GM23338 (cell line): Measurements from ENCODE around the gene STX1B.

ENCODE experiments used
- EZH2 ChIP-seq: fragments of 200-600 bp; sonication (generic); IDR thresholded peaks from one replicate; pipeline ENCODE4 v1.8.0; 2017; ENCODE audit warnings: antibody characterized with exemption, mild to moderate bottlenecking, low read depth; ENCODE audit not compliant: unreplicated experiment
- EZH2phosphoT487 ChIP-seq: fragments of 200-600 bp; sonication (generic); IDR thresholded peaks from one replicate; pipeline ENCODE4 v1.8.1; 2018; ENCODE audit warnings: antibody characterized with exemption; ENCODE audit not compliant: unreplicated experiment
- POLR2AphosphoS5 ChIP-seq: IDR thresholded peaks from 2 replicates; pipeline ENCODE4 v1.6.1; 2016; ENCODE audit warnings: antibody characterized with exemption, low read depth
- TF ChIP-seq, protein P1 (sequence below), 2 experiments: fragments of 200-600 bp in 1 of 2; sonication (generic) in 1 of 2; conservative IDR thresholded peaks; 2 replicates each; pipeline versions ENCODE4 v1.5.1 to v1.6.1; 2016 to 2017; ENCODE audit warnings: antibody characterized with exemption in 2 of 2, low read depth in 2 of 2, mild to moderate bottlenecking in 2 of 2, moderate library complexity in 1 of 2
- TF ChIP-seq, protein P2 (sequence below): fragments of 250-450 bp; sonication (Bioruptor Pico); IDR thresholded peaks from 2 replicates; pipeline ENCODE4 v1.5.0; 2020; ENCODE audit warnings: mild to moderate bottlenecking, moderate library complexity

DNA sequence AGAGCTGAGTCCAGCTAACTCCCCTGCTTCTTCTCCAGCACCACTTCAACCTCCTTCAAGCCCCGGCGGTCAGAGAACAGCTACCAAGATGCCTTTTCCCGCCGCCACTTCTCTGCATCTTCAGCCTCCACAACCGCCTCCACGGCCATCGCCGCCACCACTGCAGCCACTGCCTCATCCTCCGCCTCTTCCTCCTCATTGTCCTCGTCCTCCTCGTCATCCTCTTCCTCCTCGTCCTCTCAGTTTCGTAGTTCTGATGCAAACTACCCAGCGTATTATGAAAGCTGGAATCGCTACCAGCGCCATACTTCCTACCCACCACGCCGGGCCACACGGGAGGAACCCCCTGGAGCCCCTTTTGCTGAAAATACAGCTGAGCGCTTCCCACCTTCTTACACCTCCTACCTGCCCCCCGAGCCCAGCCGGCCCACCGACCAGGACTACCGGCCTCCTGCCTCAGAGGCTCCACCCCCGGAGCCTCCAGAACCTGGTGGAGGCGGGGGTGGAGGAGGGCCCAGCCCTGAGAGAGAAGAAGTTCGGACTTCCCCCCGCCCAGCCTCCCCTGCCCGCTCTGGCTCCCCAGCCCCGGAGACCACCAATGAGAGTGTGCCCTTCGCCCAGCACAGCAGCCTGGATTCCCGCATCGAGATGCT lies 45.7 kb downstream of the STX1B start:
- TF ChIP-seq, protein P1, sequence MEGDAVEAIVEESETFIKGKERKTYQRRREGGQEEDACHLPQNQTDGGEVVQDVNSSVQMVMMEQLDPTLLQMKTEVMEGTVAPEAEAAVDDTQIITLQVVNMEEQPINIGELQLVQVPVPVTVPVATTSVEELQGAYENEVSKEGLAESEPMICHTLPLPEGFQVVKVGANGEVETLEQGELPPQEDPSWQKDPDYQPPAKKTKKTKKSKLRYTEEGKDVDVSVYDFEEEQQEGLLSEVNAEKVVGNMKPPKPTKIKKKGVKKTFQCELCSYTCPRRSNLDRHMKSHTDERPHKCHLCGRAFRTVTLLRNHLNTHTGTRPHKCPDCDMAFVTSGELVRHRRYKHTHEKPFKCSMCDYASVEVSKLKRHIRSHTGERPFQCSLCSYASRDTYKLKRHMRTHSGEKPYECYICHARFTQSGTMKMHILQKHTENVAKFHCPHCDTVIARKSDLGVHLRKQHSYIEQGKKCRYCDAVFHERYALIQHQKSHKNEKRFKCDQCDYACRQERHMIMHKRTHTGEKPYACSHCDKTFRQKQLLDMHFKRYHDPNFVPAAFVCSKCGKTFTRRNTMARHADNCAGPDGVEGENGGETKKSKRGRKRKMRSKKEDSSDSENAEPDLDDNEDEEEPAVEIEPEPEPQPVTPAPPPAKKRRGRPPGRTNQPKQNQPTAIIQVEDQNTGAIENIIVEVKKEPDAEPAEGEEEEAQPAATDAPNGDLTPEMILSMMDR (conservative IDR thresholded peaks at IDR 0.05; ENCODE audit: low read depth in 2 of 2), result no peak
- no peak for TF ChIP-seq EZH2phosphoT487
- TF ChIP-seq EZH2, result no peak
- TF ChIP-seq POLR2AphosphoS5, result no peak
- TF ChIP-seq, protein P2, sequence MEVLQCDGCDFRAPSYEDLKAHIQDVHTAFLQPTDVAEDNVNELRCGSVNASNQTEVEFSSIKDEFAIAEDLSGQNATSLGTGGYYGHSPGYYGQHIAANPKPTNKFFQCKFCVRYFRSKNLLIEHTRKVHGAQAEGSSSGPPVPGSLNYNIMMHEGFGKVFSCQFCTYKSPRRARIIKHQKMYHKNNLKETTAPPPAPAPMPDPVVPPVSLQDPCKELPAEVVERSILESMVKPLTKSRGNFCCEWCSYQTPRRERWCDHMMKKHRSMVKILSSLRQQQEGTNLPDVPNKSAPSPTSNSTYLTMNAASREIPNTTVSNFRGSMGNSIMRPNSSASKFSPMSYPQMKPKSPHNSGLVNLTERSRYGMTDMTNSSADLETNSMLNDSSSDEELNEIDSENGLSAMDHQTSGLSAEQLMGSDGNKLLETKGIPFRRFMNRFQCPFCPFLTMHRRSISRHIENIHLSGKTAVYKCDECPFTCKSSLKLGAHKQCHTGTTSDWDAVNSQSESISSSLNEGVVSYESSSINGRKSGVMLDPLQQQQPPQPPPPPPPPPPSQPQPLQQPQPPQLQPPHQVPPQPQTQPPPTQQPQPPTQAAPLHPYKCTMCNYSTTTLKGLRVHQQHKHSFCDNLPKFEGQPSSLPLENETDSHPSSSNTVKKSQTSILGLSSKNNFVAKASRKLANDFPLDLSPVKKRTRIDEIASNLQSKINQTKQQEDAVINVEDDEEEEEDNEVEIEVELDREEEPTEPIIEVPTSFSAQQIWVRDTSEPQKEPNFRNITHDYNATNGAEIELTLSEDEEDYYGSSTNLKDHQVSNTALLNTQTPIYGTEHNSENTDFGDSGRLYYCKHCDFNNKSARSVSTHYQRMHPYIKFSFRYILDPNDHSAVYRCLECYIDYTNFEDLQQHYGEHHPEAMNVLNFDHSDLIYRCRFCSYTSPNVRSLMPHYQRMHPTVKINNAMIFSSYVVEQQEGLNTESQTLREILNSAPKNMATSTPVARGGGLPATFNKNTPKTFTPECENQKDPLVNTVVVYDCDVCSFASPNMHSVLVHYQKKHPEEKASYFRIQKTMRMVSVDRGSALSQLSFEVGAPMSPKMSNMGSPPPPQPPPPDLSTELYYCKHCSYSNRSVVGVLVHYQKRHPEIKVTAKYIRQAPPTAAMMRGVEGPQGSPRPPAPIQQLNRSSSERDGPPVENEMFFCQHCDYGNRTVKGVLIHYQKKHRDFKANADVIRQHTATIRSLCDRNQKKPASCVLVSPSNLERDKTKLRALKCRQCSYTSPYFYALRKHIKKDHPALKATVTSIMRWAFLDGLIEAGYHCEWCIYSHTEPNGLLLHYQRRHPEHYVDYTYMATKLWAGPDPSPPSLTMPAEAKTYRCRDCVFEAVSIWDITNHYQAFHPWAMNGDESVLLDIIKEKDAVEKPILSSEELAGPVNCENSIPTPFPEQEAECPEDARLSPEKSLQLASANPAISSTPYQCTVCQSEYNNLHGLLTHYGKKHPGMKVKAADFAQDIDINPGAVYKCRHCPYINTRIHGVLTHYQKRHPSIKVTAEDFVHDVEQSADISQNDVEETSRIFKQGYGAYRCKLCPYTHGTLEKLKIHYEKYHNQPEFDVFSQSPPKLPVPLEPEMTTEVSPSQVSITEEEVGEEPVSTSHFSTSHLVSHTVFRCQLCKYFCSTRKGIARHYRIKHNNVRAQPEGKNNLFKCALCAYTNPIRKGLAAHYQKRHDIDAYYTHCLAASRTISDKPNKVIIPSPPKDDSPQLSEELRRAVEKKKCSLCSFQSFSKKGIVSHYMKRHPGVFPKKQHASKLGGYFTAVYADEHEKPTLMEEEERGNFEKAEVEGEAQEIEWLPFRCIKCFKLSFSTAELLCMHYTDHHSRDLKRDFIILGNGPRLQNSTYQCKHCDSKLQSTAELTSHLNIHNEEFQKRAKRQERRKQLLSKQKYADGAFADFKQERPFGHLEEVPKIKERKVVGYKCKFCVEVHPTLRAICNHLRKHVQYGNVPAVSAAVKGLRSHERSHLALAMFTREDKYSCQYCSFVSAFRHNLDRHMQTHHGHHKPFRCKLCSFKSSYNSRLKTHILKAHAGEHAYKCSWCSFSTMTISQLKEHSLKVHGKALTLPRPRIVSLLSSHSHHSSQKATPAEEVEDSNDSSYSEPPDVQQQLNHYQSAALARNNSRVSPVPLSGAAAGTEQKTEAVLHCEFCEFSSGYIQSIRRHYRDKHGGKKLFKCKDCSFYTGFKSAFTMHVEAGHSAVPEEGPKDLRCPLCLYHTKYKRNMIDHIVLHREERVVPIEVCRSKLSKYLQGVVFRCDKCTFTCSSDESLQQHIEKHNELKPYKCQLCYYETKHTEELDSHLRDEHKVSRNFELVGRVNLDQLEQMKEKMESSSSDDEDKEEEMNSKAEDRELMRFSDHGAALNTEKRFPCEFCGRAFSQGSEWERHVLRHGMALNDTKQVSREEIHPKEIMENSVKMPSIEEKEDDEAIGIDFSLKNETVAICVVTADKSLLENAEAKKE (CRISPR knock-in tag), result no peak
